HepG2 (cell line): ENCODE data around the gene OFD1. TPM values are rescaled to one million over a fixed set of nuclear protein-coding genes. Genes with fewer than 3 reads are reported as not detected.

ENCODE experiments used
- HHEX ChIP-seq: IDR thresholded peaks from 2 replicates; pipeline ENCODE4 v1.6.1; 2016; ENCODE audit warnings: control low read depth
- HNRNPH1 ChIP-seq: fragments of 200-400 bp; formaldehyde crosslinking; optimal IDR thresholded peaks from 2 replicates; pipeline ENCODE3; 2017; ENCODE audit warnings: mild to moderate bottlenecking, low read depth, low read length
- KLF15 ChIP-seq: sonication (generic); formaldehyde crosslinking; IDR thresholded peaks from 2 replicates; pipeline ENCODE4 v1.8.1; 2023; ENCODE audit warnings: borderline replicate concordance, mild to moderate bottlenecking, inconsistent platforms, missing genetic modification reagents, mixed read lengths
- MIXL1 ChIP-seq: IDR thresholded peaks from 2 replicates; pipeline ENCODE4 v1.6.1; 2016
- NCOR1 ChIP-seq: fragments of 200-600 bp; sonication (generic); IDR thresholded peaks from 2 replicates; pipeline ENCODE4 v1.7.0; 2017; ENCODE audit warnings: antibody characterized with exemption, low read length, borderline replicate concordance
- RNF2 ChIP-seq: fragments of 450-650 bp; conservative IDR thresholded peaks from 2 replicates; pipeline ENCODE4 v1.6.1; 2016; ENCODE audit warnings: low read depth
- SATB2 ChIP-seq: sonication (generic); formaldehyde crosslinking; IDR thresholded peaks from 2 replicates; pipeline ENCODE4 v1.5.0; 2020; ENCODE audit warnings: missing genetic modification reagents
- SPEN ChIP-seq: sonication (generic); formaldehyde crosslinking; IDR thresholded peaks from 2 replicates; pipeline ENCODE4 v1.5.1; 2020; ENCODE audit warnings: low read depth, mild to moderate bottlenecking, missing genetic modification reagents
- TBX2 ChIP-seq: sonication (generic); formaldehyde crosslinking; IDR thresholded peaks from 2 replicates; pipeline ENCODE4 v1.5.0; 2020; ENCODE audit warnings: missing genetic modification reagents, mild to moderate bottlenecking, borderline replicate concordance
- TRIM24 ChIP-seq: sonication (generic); formaldehyde crosslinking; IDR thresholded peaks from 2 replicates; pipeline ENCODE4 v1.8.0; 2022; ENCODE audit warnings: mild to moderate bottlenecking, missing genetic modification reagents
- ZNF224 ChIP-seq: sonication (generic); formaldehyde crosslinking; IDR thresholded peaks from 2 replicates; pipeline ENCODE4 v1.5.0; 2020; ENCODE audit warnings: mild to moderate bottlenecking, missing genetic modification reagents
- ZNF235 ChIP-seq: sonication (generic); formaldehyde crosslinking; IDR thresholded peaks from 2 replicates; pipeline ENCODE4 v1.8.1; 2023; ENCODE audit warnings: mild to moderate bottlenecking, missing genetic modification reagents, borderline replicate concordance
- ZNF30 ChIP-seq: sonication (generic); formaldehyde crosslinking; IDR thresholded peaks from 2 replicates; pipeline ENCODE4 v1.5.0; 2020; ENCODE audit warnings: mild to moderate bottlenecking, missing genetic modification reagents
- ZNF776 ChIP-seq: sonication (generic); formaldehyde crosslinking; IDR thresholded peaks from 2 replicates; pipeline ENCODE4 v1.4.0; 2020; ENCODE audit warnings: mild to moderate bottlenecking, missing genetic modification reagents
- ZSCAN31 ChIP-seq: sonication (generic); formaldehyde crosslinking; IDR thresholded peaks from 2 replicates; pipeline ENCODE4 v1.5.0; 2020; ENCODE audit warnings: low read depth, mild to moderate bottlenecking, missing genetic modification reagents
- ZZZ3 ChIP-seq: sonication (generic); formaldehyde crosslinking; IDR thresholded peaks from 2 replicates; pipeline ENCODE4 v1.4.0; 2020; ENCODE audit warnings: missing genetic modification reagents, mild to moderate bottlenecking, borderline replicate concordance
- polyA plus RNA-seq, 8 experiments: library from polyadenylated mRNA; depleted of rRNA in 3 of 8; stranded (reverse) in 7 of 8; unstranded in 1 of 8; fragments of >200 nt; fragmentation: Illumina TruSeq in 4 of 8; extraction: Trizol in 4 of 8; gene quantifications; 2 replicates each; pipeline versions ENCODE4 v1.2.1 to v1.2.3, GENCODE V29; 2011 to 2016; ENCODE audit warnings: low read depth in 4 of 8, missing spikeins in 1 of 8, mixed read lengths in 1 of 8; ENCODE audit not compliant: insufficient read depth in 1 of 8
- total RNA-seq, 5 experiments: library from RNA; depleted of rRNA; stranded (reverse); fragments of >200 nt; fragmentation: Illumina TruSeq; extraction: Trizol; gene quantifications; 2 replicates each; pipeline ENCODE4 v1.2.3, GENCODE V29; 2016; ENCODE audit warnings: low read depth in 1 of 5
- TF ChIP-seq, protein P1 (sequence below): sonication (generic); formaldehyde crosslinking; IDR thresholded peaks from 2 replicates; pipeline ENCODE4 v1.8.1; 2023; ENCODE audit warnings: mild to moderate bottlenecking, moderate library complexity, missing genetic modification reagents
- TF ChIP-seq, protein P2 (sequence below): sonication (generic); formaldehyde crosslinking; IDR thresholded peaks from 2 replicates; pipeline ENCODE4 v1.4.0; 2020; ENCODE audit warnings: missing genetic modification reagents, low read depth, mild to moderate bottlenecking, borderline replicate concordance

Gene OFD1
- total and polyA plus RNA-seq, 2 of the 13 experiments (the other 11 are each of a cell fraction or from before 2014, with no cell fraction given): 14.9 to 16.4 TPM

DNA sequence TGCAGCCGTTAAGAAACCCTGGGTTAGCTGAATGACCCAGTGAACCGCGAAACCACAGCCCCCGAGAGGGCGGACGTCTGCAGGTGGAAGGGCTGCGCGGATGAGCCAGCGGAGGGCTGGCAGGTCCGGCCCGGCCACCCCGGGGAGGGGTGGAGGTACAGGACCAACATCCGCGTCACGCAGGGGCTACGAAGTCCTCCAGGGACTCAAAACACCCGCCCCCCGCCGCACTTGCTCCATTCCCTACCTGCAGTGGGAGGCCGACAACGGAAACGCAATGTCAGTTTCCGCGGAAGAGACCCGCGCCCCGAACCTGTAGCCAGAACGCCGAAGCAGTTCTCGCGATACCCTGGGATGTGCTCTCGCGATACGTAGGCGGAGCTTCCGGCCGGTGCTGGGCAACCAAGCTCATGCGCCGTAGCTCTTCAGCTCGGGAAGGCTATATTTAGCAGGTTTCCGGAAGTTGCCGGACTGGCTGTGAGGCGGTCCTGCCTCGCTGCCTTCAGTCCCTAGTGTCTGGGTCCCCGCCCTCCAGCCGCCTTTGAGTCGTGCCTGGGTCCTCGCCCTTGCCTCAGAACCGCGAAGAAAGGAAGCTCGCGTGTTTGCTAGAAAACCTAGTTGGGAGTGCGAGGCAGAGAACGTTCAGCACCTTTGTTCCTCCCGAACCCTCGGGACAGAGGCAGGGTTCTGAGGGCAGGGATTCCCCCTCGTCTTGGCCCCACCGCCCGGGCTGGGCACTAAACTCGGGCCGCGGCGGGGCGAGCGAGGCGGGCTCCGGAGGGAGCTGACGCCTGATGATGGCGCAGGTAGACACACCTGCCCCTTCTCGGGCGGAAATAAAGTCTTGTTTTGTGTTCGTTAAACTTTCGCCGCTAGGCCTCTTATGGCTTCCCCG, at the start of gene OFD1, which contains the start of gene TRAPPC2 (continued):
- TF ChIP-seq MIXL1 (CRISPR knock-in tag) (no peak), TBX2 (CRISPR knock-in tag) (peak; percentile 62), SATB2 (no peak; the same call in 1 of the 2 replicates), SPEN (peak; percentile 70; the same call in 1 of the 2 replicates), ZNF235 (CRISPR knock-in tag) (no peak), ZZZ3 (peak; percentile 26; the same call in 1 of the 2 replicates), ZNF224 (CRISPR knock-in tag) (no peak), RNF2 (no peak), ZNF30 (CRISPR knock-in tag) (no peak), TRIM24 (CRISPR knock-in tag) (no peak), HHEX (CRISPR knock-in tag) (no peak), NCOR1 (no peak), ZSCAN31 (CRISPR knock-in tag) (peak; percentile 51; the same call in 1 of the 2 replicates), HNRNPH1 (no peak), ZNF776 (CRISPR knock-in tag) (0 out of 2 replicates have a peak, but pooled peaks have one; percentile 24), KLF15 (CRISPR knock-in tag) (no peak)
- TF ChIP-seq, protein P1, sequence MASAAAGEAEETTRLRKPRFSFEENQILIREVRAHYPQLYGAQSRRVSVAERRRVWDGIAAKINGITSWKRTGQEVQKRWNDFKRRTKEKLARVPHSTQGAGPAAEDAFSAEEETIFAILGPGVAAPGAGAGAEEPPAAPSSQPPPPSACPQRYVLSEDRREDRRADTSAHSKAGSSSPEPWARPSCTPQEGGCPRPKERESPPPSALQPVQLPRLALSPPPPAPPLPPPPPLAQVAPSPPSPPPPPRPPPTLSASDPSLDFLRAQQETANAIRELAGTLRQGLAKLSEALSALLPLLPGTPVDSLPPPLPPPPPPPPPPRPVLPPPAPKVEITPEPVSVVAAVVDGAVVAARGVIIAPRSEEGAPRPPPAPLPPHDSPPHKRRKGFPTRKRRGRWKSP (CRISPR knock-in tag): no peak
- TF ChIP-seq, protein P2, sequence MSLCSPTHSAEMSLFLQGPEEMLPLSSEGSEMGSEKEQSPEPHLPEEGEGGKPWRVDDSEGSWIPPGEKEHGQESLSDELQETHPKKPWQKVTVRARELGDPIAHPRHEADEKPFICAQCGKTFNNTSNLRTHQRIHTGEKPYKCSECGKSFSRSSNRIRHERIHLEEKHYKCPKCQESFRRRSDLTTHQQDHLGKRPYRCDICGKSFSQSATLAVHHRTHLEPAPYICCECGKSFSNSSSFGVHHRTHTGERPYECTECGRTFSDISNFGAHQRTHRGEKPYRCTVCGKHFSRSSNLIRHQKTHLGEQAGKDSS (CRISPR knock-in tag): 0 out of 2 replicates have a peak, but pooled peaks have one; percentile 56
